Measurements from ENCODE around the gene MACROD1.
"Not testable (repeated sequence)": the region's sequence is repeated elsewhere in the genome, so short reads cannot be mapped to it uniquely, and the experiment has no call there.

Gene MACROD1

DNA sequence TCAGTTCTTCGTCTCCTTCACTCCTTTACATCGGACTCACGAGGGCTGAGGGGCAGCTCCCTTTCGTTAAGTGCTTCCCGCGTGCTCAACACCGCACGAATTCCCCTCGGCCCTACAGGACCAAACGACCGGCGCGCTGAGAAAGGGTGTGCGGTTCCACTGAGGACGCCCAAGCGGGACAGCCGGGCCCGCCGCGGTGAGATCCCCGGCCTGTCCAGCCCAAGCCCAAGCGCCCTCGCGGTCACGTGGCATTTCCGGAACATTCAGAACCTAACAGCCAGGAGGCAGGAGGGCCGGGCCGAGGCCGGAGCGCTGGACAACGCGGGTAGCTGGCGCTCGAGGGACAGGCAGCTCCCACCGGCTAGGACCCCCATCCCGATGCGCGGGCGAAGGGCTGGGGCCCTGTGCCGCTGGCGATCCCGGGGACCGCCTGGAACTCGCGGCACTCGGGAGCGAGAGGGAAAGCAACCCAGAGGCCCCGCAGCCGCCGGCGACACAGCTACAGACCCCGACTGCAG lies 19.3 kb upstream of the MACROD1 start:
- DNase-seq = no peak

DNA sequence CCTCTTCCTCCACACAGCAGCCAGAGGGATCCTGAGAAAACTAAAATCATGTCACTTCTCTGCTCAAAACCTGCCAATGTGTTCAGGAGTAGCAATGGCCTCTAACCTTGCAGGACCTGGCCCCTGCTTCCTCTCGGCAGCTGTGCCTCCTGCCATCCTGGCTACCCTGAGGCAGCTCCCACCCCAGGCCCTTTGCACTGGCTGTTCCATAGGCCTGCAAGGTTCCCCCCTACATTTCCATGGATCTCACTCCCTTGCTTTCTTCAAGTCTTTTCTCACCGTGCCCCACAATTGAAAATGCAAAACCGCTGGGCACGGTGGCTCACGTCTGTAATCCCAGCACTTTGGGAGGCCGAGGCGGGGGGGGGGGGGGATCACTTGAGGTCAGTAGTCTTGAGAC lies 18.0 kb upstream of the MACROD1 start:
- DNase-seq = no peak

DNA sequence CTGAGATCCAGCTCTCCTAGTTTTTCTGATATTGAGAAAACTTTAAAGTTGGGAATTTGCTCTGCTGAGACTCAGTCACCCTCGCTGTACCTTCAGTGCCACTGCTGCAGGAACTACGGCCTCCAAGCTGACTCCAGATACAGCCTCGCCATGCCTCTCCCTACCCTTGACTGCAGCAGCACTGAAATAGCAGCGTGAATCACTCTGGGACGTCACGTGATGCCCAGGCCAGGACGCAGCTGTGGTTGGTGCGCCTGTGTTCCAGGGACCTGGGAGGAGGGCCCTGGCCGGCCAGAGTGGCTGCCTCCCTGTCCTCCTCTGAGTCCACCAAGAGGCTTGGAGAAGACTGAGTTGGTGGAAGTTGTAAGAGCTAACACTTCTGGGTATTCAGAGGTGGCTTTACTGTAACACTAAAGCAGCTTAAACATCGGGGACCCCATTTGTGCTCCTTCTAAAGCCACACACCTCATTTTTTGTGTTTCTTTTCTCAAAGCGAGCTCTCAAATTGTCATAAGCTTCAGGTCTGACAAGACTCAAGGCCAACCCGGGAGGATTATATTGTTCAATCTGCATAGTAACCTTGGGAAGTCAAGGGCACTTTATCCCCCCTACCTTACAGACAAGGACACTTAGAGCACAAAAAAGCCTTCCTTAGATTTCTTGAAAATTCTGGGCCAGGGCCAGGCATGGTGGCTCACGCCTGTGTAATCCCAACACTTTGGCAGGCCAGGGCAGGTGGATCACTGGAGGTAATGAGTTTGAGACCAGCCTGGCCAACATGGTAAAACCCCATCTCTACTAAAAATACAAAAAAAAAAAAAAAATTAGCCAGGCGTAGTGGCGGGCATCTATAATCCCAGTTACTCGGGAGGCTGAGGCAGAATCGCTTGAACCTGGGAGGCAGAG lies 15.8 kb upstream of the MACROD1 start:
- DNase-seq = peak; percentile 70

DNA sequence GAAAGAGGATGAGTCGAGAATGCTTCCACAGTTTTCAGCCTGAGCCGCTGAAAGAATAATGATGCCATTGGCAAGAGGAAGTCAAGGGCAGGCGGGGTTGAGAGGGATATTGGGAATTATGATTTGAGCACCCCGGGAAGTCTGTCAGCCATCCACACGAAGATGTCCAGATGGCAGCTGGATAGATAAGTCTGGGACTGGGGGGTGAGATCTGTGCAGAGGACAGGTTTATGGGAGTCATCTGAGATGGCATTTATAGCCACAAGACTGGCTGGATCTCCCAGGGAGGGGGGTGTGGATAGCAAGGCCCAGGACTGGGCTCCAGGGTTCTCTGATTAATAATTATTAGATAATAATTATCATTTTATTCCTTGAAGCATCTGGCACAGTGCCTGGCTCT lies 15.0 kb upstream of the MACROD1 start:
- no peak for DNase-seq

DNA sequence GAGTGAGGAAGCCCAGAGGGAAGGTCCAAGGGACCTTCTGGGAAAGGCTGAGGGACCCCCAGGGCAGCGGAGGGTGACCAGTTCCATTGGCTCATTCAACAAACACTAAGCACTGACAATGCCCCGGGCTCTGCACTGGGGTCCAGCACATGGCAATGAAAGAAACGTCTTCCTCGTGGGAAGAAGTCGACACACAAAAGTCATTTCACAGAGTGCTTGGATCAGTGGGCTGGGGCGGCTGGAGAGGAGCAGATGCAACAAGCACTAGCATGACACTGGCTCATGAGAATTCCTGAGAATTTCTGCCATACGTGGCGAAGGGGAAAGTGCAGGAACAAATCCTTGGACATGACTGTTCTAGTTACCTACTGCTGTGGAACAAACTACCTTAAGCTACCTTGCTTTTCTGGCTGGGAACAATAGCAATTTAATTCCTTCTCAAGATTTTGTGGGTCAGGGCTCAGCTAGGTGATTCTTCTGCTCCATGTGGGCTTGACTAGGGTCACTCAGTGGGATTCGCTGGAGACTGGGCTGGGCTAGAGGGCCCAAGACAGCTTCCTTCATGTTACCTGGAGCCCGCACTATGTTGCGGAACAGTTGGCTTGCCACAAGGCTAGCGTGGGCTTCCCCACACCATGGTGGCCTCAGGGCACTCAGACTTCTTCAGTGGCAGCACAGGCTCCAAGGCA lies 13.2 kb upstream of the MACROD1 start:
- DNase-seq = no peak

DNA sequence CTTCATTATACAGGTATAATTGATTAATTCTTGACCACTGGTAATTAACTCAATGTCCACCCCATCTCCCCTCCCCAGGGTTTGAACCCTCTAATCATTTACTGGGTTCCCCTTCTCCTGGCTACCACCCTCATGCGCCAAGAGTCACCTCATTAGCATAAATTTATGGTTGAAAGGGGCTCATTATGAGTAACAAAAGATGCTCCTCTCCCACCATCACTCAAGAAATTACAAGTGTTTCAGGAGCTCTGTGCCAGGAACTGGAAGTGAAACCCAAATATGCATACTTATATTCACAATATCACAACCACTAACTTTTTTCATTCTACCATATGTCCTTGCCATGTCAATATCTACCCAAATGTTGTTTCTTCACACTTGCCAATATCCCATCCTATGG lies 12.3 kb upstream of the MACROD1 start:
- no peak for DNase-seq

DNA sequence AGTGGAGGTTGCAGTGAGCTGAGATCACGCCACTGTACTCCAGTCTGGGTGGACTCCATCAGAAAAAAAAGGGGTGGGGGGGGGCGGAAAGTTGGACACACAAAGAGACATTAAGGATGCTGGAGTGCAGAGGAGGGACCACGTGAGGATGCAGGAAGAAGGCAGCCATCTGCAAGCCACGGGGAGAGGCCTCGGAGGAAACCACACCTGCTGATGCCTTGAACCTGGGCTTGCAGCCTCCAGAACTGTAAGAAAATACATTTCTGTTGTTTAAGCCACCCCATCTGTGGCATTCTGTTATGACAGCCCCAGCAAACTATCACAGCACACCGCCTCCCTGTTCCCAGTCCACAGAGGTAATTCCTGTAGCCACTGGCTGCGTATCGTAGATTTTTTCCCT lies 10.8 kb upstream of the MACROD1 start:
- DNase-seq = no peak

DNA sequence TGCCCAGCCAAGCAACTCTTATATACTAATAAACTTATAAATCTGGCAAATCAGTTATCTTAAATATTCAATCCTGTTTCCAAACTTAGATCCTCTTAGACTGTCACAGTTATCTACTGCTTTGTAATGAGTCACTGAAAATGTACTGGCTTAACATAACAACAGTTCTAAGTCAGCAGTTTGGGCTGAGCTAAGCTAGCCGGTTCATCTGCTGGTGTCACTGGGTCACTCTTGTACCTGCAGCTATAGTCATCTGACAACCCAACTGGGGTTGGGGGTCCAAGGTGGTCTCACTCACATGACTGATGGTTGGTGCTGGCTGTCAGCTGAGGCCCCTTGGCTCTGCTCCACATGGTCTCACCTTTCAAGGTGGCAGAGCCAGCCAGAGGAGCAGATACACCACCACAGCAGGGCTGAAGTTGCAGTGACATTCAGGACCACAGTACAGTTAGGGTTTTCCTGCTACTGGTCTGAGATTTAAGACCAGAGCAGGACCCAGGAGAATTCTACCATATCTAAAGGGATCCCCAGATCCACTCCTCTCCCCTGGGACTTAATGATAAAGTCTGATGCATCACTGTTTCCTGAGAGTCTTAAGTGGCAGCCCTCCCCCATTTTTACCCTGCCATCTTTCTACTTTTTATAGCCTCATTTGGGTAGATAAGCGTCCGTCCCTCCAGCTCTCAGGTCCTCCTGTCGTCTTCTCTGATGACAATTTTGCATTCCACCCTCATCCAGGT lies 7.9 kb upstream of the MACROD1 start:
- DNase-seq = no peak

DNA sequence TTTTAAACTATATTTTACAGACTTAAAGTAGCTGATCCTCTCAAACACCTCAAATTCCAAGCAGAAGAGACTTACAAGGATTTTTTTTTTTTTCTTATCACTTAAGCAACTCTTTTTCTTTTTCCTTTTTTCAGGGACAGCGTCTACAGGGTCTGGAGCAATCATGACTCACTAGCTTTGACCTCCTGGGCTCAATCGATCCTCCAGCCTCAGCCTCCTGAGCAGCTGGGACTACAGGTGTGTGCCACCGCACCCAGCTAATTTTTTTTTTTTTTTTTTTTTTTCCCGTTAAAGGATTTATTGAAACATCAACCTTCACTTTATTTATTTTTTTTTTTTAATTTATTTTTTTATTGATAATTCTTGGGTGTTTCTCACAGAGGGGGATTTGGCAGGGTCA lies 4.5 kb upstream of the MACROD1 start:
- DNase-seq = no peak

DNA sequence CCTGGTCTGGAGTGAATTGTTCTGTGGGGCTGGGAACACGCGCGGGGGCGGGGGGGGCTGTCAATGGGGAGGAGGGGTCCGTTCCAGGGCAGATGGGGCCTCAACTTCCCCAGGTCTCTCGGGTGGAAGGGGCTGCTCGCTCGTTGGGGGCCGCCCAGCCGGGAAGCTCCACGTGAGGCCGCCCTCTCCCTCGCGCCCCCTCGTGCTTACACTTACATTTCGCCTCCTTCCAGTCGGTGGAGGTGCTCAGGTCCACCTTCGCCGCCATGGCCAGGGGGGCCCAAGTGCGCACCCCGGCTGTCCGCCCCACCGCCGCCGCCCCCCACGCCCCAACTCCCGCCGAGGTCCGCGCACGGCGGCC lies 452 bp downstream of the MACROD1 start:
- no peak for DNase-seq

DNA sequence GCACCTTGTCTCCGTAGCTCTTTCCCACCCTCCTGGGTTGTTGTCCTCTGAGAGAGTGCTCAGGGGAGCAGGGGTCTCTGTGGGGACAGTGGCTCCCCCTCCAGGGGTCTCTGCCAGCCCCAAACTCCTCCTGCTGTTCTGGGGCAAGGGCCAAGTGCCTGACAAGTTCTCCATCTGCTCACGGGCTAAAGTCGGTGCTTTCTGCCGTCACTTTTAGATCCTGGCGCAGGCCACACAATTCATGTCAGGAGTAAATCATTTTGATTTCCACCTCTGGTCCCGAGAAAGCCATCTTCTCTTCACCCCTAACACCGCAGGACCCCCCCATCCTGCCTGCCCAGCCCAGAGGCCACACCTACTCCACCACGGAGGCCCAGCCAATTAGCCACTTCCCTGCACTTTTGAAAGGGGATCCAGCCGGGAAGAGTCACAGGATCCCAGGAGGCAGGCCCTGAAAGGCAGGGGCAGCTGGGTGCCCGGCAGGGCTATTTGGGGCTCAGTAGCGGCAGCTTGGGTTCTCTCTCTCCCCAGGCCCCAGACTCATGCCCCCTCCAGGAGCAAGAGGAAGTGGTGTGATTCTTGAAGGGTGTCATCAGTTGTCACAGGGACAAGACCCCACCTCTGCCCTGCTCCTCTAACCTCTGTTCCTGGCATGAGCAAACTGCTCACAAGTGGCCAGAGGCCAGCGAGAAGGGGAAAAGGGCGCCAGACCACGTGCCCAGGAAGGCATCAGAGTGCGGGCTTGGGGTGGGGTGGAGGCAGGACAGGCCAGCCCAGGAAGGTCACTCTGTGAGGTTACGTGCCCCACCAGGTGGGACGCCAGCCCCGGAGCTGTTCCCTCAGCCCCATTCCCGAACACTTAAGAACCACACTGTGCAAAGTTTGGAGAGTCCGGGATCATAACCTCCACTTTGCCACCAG lies 1.3 kb downstream of the MACROD1 start:
- DNase-seq = no peak

DNA sequence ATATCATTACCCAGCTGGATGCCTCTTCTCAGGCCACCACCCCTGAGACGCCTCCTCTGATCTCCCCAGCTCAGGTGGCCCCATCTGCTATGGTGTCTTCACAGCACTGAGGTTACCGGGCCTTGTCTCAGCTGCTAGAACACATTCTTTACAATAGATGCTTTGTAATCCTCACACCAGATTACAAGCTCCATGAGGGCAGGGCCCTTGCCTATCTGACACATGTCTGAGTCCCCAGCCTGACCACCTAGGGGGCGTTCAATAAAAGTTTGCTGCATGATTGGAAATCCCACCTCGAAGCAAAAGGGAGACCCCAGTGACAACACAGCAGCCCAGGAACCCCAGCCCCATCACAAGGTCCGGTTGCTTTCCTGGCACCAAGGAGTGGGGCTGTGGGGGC lies 2.0 kb downstream of the MACROD1 start:
- DNase-seq = no peak

DNA sequence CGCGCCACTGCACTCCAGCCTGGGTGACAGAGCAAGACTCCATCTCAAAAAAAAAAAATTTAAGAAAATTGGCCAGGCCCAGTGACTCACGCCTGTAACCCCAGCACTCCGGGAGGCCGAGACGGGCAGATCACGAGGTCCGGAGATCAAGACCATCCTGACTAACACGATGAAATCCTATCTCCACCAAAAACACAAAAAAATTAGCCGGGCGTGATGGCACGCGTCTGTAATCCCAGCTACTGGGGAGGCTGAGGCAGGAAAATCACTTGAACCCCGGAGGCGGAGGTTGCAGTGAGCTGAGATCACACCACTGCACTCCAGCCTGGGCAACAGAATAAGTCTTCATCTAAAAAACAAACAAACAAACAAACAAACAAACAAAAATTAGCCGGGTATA lies 3.1 kb downstream of the MACROD1 start:
- not testable (repeated sequence) for DNase-seq

DNA sequence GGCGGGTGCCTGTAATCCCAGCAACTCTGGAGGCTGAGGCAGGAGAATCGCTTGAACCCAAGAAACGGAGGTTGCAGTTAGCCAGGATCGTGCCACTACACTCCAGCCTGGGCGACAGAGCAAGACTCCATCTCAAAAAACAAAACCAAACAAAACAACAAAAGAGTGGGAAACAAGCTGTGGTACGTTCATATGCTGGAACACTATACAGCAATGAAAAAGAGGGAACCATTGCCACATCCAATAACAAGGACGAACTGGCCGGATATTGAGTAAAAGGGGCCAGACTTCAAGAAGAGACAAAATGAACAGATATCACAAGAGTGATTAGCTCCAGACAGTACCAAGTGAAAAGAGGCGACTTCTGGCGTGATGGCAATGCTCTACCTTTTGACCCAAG lies 4.9 kb downstream of the MACROD1 start:
- no peak for DNase-seq

DNA sequence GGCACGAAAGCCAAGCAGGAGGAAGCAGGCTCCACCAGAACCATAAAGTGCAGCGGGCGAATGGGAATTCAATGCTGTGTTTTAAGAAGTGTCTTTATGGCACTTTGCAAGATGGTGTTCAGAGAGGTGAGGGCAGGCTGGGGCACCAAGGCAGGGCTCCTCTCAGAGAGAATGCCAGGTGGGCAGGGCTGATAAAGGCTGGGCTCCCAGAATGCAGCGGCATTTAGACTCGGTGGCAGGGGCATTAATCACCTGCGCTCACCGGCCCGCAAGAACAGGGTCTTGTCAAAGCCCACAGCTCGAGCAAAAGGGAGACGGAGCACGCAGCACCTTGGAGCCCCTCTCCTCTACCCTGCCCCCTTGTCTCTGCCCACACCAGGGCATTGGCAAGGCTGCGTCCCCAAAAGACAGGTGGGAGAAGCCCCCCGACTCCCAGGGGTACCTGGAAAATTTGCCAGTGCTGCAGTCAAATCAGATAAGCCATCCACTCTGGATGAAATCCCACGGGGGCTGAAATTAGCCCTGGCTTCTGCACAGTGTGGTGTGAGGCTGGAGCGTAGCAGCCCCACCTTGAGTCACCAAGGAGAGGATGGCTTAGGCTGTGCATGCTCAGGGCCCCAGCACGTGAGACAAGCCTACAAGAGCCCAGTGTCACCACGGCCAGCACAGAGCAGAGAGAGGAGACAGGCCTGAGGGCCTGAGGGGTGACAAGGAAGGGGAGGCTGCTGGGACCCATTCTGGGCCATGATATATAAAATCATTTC lies 8.1 kb downstream of the MACROD1 start:
- DNase-seq = no peak

DNA sequence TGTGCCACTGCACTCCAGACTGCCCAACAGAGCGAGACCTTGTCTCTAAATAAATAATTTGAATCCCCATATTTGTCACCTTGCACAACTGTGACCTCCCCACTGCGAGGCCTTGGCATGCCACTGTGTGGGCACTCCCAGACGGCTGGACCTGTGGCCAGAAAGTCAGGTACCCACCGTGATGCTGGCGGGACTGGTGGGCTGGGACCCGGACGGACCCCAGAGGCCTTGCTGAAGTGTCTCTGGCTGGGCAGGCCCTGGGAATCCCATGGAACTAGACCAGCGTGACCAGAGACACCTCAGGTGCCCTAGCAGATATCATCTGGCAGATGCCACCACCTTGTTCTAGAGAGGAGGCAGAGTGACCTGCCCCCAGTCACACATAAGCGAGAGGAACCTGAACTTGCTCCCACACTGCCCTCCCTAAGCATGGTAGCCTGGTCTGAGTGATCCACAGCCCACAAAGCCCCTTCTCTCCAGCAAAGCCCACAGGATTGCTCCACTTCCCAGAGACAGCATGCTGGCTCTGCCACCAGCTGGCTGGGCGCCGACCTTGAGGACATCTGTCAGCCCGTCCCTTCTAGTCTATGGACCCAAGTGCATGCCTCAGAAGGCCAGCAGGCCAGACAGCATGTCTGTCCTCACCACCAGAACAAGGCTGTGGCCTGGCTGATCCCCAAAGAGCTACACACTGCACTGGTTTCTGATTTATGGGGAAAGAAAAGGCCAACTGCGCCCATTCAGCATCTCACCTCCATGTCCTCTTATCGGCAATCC lies 9.5 kb downstream of the MACROD1 start:
- no peak for DNase-seq

DNA sequence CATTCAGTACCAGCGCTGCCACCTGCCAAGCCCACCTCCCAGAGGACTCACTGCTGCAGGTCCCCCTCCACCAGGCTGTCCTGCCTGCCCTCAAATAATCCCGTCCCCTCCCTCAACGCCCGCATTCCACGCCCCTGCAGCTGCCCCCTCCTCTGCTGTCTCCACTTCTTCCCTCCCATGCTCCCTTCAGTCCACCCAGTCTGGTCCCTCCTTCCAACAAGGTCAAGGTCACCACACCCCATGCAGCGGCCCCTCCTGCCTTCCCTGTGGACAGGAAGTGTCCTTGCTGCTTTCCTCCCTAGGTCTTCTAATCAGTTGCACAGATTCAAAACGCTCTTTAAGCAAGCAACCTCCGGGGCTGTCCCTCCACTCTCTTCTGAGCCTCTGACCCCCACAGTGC lies 12.1 kb downstream of the MACROD1 start:
- no peak for DNase-seq

DNA sequence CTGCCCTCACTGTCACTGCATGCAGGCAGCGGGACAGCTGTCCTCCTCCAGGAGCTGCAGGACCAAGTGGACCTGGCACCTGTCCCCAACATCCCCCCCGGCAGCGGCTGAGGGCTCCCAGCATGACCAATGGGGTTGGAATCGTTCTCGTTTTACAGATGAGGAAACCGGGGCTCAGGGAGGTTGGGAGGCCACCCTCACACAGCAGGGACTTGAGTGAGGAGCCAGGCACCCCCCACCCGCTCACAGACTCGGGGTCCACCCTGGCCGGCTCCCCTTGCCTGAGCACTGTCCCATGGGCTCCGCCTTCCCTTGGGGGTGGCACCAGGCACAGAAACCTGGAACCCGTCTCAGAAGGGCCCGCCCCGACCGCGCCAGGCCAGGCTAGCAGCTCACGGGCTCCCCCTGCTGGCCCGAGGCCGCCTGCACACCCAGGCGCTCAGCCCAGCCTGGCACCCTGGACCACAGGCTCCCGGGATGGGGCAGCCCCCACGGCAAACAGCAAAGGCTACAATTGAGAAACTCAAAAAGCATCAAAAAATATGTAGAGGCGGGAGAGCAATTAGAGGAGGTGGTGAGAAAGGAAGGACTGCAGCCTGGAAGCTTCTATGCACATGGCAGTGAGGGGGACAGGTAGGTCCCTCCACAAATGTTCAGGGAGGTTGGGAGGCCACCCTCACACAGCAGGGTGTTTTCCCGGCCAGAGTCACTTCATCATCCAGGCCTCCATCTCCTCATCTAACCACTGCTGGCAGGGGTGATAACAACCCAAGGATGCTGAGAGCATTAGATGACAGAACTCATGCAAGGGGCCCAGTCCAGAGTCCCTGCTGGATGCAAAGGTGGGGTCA lies 12.8 kb downstream of the MACROD1 start:
- DNase-seq = no peak

DNA sequence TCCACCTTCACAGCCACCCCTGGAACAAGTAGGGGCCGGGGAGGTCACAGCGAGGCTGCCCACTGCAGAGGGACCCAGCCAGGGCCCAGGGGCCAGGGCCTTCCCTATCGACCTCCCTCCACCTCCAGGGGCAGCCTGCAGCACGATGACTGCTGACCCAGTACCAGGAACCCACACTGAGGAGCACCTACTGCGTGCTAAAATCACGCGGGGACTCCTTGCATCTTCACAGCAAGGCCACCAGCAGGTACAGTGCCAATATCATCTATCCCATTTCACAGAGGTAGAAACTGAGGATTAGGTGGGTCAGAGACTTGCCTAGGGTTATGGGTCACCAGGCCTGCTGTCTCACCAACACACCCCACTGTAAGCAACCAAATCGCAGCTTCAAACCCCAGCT lies 14.6 kb downstream of the MACROD1 start:
- no peak for DNase-seq

Measured in NCI-H446 treated with DMSO at 0.1 percent for 48 hours (cell line).